Right kidney (tissue), 1 donor: ENCODE measurements around the gene NR1H4.
"Not testable (repeated sequence)": the region's sequence is repeated elsewhere in the genome, so short reads cannot be mapped to it uniquely, and the experiment has no call there.

Experiments used
- DNase-seq: peaks from one replicate; pipeline ENCODE4 v3.0.0-alpha.2; 2016

Gene NR1H4

GRCh38 chr12:100515968-100516367 is 42.3 kb downstream of the NR1H4 start:
- DNase-seq: no peak

- DNase-seq: no peak
Observed at GRCh38 chr12:100518376-100518775, 44.7 kb downstream of the NR1H4 start.

- no peak for DNase-seq
Observed at GRCh38 chr12:100520048-100520769, 46.5 kb downstream of the NR1H4 start.

DNA sequence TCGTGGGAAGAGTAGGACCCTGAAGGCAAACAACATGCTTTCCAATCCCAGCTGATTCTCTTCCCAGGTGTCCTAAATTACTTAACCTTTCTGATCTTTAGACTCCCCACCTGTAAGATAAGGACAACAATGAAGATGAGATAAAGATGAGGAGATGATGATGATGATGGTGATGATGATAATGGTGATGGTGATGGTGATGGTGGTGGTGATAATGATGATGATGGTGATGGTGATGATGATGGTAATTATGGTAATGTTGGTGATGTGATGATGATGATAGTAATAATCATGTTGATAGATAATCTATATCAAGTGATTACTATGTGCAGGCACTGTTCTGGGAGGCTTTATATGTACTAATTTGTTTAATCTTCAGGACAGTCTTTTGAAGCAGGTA is 48.3 kb downstream of the NR1H4 start:
- DNase-seq: no peak

- no peak for DNase-seq
Observed at GRCh38 chr12:100528034-100528433, 54.4 kb downstream of the NR1H4 start.

GRCh38 chr12:100528471-100529127 is 54.9 kb downstream of the NR1H4 start:
- no peak for DNase-seq

- DNase-seq: no peak
Observed at GRCh38 chr12:100529756-100530350, 56.2 kb downstream of the NR1H4 start.

DNA sequence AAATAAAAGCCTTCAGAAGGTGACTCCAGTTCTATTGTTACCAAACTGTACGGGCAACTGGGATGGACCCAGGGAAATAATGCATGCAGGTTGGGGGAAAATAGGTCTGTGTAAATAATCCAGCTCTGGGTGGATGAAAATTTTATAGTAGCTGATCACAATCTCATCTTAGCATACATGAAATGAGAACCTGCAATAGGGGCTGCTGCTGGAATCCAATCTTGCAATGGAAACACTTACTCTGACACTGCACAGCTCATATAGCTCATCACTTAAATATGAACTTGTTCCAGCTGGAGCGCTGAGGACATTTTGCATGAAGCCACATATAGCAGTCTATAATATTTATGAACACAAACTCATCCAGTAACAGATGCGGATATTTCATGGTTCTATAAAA is 59.7 kb downstream of the NR1H4 start:
- no peak for DNase-seq

DNA sequence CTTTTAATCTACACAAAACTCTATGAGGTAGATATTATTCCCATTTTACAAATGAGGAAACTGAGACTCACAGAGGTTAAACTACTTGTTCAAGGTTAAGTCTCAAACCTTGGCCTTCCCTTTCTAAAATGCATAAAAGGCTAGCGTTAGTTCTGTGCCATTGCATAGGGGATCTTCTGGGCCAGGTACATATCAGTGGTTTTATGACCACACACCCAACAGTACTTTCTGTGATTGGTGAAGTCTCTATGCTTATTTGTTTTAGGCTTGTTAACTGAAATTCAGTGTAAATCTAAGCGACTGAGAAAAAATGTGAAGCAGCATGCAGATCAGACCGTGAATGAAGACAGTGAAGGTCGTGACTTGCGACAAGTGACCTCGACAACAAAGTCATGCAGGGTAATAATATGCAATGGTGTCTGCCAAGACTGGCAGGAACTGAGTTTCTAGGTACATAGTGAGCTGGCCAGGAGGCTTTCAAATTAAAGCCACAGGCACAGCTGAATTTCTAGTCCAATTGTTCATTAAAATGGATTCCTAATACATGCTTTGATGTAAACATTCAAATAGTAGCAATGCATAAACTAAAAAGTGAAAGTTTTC is 61.1 kb downstream of the NR1H4 start:
- DNase-seq: no peak

DNA sequence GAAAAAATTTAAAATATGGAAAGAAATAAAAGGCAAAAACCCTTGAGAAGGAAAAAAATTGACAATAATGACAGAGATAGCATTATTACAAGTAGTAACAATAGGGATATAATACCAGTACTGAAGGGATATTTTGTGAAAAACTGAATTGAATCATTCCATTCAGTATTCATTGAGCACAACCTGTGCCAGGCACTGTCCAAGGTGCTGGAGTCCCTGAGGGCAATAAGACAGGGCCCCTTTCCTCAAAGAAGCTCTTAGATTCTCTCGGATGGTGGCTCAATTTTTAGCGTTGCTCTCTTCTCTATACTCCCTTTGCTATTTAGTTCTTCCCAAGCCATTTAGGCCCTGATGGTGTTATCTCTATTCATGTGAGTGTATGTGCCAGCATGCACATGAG is 65.5 kb downstream of the NR1H4 start:
- no peak for DNase-seq

DNA sequence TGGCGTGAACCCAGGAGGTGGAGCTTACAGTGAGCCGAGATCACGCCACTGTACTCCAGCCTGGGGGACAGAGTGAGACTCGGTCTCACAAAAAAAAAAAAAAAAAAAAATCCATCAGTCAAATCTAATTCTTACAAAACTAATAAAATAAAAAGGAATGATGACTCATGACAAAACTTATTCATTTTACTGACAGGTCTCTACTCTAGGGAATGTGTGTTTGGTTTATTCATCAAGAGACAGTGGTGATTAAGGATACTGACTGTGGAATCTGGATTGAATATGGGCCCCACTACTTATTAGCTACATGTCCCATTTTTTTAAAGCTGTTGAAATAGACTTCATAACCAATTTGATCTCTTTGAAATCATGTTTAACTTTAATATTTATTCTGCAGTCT is 70.5 kb downstream of the NR1H4 start:
- DNase-seq: no peak

DNA sequence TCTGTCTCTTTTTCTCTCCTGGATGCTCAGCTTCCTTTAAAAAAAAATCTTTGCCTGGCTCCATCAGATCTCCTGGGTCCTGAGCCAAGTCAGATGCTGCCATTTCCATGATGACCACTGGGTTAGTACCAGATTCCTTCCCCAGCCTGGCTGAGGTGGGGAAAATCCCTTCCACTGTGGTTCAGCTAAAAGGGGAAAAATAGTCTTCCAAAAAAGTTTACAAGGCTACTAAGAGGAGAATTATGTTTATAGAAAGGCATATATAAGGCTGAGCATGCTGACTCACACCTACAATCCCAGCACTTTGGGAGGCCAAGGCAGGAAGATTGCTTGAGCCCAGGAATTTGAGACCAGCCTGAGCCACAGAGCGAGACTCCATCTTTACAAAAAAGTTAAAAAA is 71.4 kb downstream of the NR1H4 start:
- DNase-seq: no peak

DNA sequence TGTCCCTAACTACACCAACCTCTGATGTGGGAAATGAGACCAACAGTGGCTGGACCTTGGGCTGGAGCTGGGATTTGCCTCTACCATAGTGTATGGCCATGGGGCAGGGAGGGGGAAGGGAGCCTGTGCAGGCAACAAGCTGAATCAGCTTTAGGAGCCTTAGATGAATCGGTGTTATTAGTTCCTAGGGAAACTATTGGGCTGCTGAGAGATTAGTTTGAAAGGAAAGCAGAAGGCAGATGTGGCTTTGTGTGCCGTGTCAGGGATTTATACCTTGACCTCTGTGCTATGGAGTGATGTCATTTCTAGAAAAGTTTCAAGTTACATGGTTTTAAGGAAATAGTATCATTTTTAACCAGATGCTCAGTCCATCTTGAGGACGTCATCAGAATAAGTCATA is 80.3 kb downstream of the NR1H4 start:
- no peak for DNase-seq

- DNase-seq: peak; percentile 45
Observed at GRCh38 chr12:100554608-100555077, 81.0 kb downstream of the NR1H4 start.

- DNase-seq: no peak
Observed at GRCh38 chr12:100555722-100556121, 82.1 kb downstream of the NR1H4 start.

GRCh38 chr12:100557357-100557756 is 83.7 kb downstream of the NR1H4 start:
- no peak for DNase-seq

- DNase-seq: not testable (repeated sequence)
Observed at GRCh38 chr12:100559261-100559660, 85.6 kb downstream of the NR1H4 start.

DNA sequence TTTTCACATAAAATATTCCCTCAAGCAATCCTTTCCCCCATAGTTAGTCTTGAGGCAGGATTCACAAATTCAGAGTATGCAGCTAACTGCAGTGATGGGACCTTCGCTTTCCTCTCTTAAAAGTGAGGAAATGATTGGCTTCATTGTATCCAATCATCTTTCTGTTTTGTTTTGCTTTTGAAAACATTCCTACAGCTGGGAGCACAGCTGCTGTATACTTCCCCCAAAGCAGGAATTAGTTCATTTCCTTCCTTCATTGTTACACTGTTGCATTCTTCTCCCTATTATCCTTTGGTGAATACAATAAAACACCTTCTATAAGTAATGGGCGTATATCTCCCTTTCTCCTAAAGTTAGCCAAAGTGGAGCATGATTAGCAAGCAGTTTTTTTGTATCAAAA is 90.4 kb downstream of the NR1H4 start:
- no peak for DNase-seq

DNA sequence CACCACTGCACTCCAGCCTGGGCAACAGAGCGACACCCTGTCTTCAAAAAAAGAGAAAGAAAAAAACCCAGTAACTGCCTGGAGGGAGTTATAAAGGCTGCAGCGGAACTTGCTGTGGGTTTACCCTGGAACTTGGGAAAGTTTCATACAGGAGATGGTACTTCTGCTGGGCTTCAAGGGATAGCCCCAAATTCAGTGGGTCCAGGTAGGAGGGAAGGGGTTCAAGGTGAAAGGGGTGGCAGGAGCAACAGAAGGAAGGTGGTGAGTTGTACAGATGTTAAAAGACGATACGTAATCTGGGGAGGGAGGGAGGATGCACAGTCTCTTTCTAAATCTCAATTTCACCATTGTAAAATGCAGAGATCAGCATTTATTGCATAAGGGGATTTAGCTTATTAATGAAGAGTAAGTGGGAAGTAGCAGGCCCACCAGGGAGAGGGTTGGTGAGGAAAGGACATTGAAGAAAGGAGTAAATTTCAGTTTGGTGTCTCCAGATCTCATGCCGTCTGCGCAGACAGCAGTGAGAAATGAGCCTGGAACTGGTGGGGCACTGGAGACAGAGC is 91.3 kb downstream of the NR1H4 start:
- no peak for DNase-seq

- DNase-seq: no peak
Observed at GRCh38 chr12:100565987-100566545, 92.4 kb downstream of the NR1H4 start.

- no peak for DNase-seq
Observed at GRCh38 chr12:100566887-100567637, 93.4 kb downstream of the NR1H4 start.

GRCh38 chr12:100567945-100568344 is 94.3 kb downstream of the NR1H4 start:
- no peak for DNase-seq
